ENCODE data around the gene CDC42BPA. TPM values are rescaled to one million over a fixed set of nuclear protein-coding genes. Genes with fewer than 3 reads are reported as not detected.

The CDC42BPA gene
- total and polyA plus RNA-seq, 2 donors from 2014 or later, result 11.2 to 60.7 TPM

- Histone ChIP-seq H3K27ac (ENCODE audit: low read depth in 2 of 2, low read length in 2 of 2) (no peak overlapping the region), H3K9me3 (ENCODE audit: control insufficient read depth in 2 of 3, insufficient read depth in 1 of 3, low read length in 3 of 3) (no peaks in the 10 kb centered on the region), H3K36me3 (ENCODE audit: control insufficient read depth in 2 of 3, insufficient read depth in 3 of 3, low read length in 3 of 3) (no peaks in the 10 kb centered on the region), H3K9ac (ENCODE audit: low read length in 3 of 3) (no peak overlapping the region), H3K27me3 (ENCODE audit: control insufficient read depth, insufficient read depth, low read length) (no peaks in the 10 kb centered on the region), H3K4me1 (ENCODE audit: control insufficient read depth in 2 of 3, insufficient read depth in 2 of 3, low read depth in 1 of 3, low read length in 3 of 3) (no peaks in the 10 kb centered on the region), H3K4me3 (ENCODE audit: low read length in 3 of 3) (no peak overlapping the region)
- FAIRE-seq (no peak), DNase-seq (no peak)
- TF ChIP-seq CTCF (IDR thresholded peaks at IDR 0.05; ENCODE audit: borderline replicate concordance, extremely low read depth, insufficient read depth), result no peak
- intact Hi-C loops (cut with DNase I), result no loop called here
Measured at GRCh38 chr1:227365473-227366431, 47.5 kb upstream of the CDC42BPA start.

GRCh38 chr1:227364657-227365056 is 46.4 kb upstream of the CDC42BPA start:
- Histone ChIP-seq H3K9ac (ENCODE audit: low read length in 3 of 3) (no peak overlapping the region), H3K36me3 (ENCODE audit: control insufficient read depth in 2 of 3, insufficient read depth in 3 of 3, low read length in 3 of 3) (no peaks in the 10 kb centered on the region), H3K27ac (ENCODE audit: low read depth in 2 of 2, low read length in 2 of 2) (no peak overlapping the region), H3K4me3 (ENCODE audit: low read length in 3 of 3) (no peak overlapping the region), H3K27me3 (ENCODE audit: control insufficient read depth, insufficient read depth, low read length) (no peaks in the 10 kb centered on the region), H3K9me3 (ENCODE audit: control insufficient read depth in 2 of 3, insufficient read depth in 1 of 3, low read length in 3 of 3) (no peaks in the 10 kb centered on the region), H3K4me1 (ENCODE audit: control insufficient read depth in 2 of 3, insufficient read depth in 2 of 3, low read depth in 1 of 3, low read length in 3 of 3) (no peaks in the 10 kb centered on the region)
- DNase-seq, result no peak
- TF ChIP-seq CTCF (IDR thresholded peaks at IDR 0.05; ENCODE audit: borderline replicate concordance, extremely low read depth, insufficient read depth), result no peak
- intact Hi-C loops (cut with DNase I), result no loop called here
- FAIRE-seq, result no peak

GRCh38 chr1:227363825-227364224 is 45.5 kb upstream of the CDC42BPA start:
- FAIRE-seq, result no peak
- intact Hi-C loops (cut with DNase I), result no loop called here

More at GRCh38 chr1:227363825-227364224, 45.5 kb upstream of the CDC42BPA start:
- no peak overlapping the region for H3K4me3 ChIP-seq (ENCODE audit: low read length in 3 of 3)
- no peak for TF ChIP-seq CTCF (IDR thresholded peaks at IDR 0.05; ENCODE audit: borderline replicate concordance, extremely low read depth, insufficient read depth)
- no peak overlapping the region for H3K27ac ChIP-seq (ENCODE audit: low read depth in 2 of 2, low read length in 2 of 2)
- no peak overlapping the region for H3K9ac ChIP-seq (ENCODE audit: low read length in 3 of 3)
- no peak for DNase-seq
- no peaks in the 10 kb centered on the region for H3K9me3 ChIP-seq (ENCODE audit: control insufficient read depth in 2 of 3, insufficient read depth in 1 of 3, low read length in 3 of 3)
- H3K27me3 ChIP-seq (ENCODE audit: control insufficient read depth, insufficient read depth, low read length), result no peaks in the 10 kb centered on the region
- H3K4me1 ChIP-seq (ENCODE audit: control insufficient read depth in 2 of 3, insufficient read depth in 2 of 3, low read depth in 1 of 3, low read length in 3 of 3), result no peaks in the 10 kb centered on the region
- H3K36me3 ChIP-seq (ENCODE audit: control insufficient read depth in 2 of 3, insufficient read depth in 3 of 3, low read length in 3 of 3), result no peaks in the 10 kb centered on the region
